Osteocyte (in vitro differentiated cells): ENCODE results near the gene VPS4A. TPM values are rescaled to one million over a fixed set of nuclear protein-coding genes. Genes with fewer than 3 reads are reported as not detected.
A peak's percentile ranks its signal among the peaks of the same experiment; 100 is the strongest.
"Not testable (repeated sequence)": the region's sequence is repeated elsewhere in the genome, so short reads cannot be mapped to it uniquely, and the experiment has no call there.

Source experiments
- DNase-seq: peaks from one replicate; pipeline ENCODE4 v3.0.0; 2021; ENCODE audit warnings: mixed read lengths; ENCODE audit not compliant: unreplicated experiment; ENCODE audit errors: extremely low spot score
- H3K27ac Mint-ChIP-seq: one replicate; pipeline ENCODE4 v1.8.0; 2021; ENCODE audit warnings: mild to moderate bottlenecking, mixed read lengths; ENCODE audit not compliant: unreplicated experiment
- H3K27me3 Mint-ChIP-seq: one replicate; pipeline ENCODE4 v1.8.0; 2021; ENCODE audit warnings: mixed read lengths; ENCODE audit not compliant: unreplicated experiment
- H3K36me3 Mint-ChIP-seq: one replicate; pipeline ENCODE4 v1.8.0; 2021; ENCODE audit warnings: mixed read lengths; ENCODE audit not compliant: unreplicated experiment
- H3K4me1 Mint-ChIP-seq: one replicate; pipeline ENCODE4 v1.8.0; 2021; ENCODE audit warnings: mixed read lengths; ENCODE audit not compliant: unreplicated experiment
- H3K4me3 Mint-ChIP-seq: one replicate; pipeline ENCODE4 v1.8.0; 2021; ENCODE audit warnings: mild to moderate bottlenecking, moderate library complexity, mixed read lengths; ENCODE audit not compliant: unreplicated experiment
- H3K9me3 Mint-ChIP-seq: one replicate; pipeline ENCODE4 v1.8.0; 2021; ENCODE audit warnings: mixed read lengths; ENCODE audit not compliant: unreplicated experiment
- total RNA-seq: library from RNA; stranded (reverse); gene quantifications from 2 replicates; pipeline ENCODE4 v1.2.1, GENCODE V29; 2021
- TF ChIP-seq, protein P1 (sequence below): fragments of 200-600 bp; sonication (generic); IDR thresholded peaks from 2 replicates; pipeline ENCODE4 v1.5.0; 2021; ENCODE audit warnings: antibody characterized with exemption, mild to moderate bottlenecking, moderate library complexity

VPS4A gene
- total RNA-seq, 1 donor from 2014 or later: 34.7 TPM

DNA sequence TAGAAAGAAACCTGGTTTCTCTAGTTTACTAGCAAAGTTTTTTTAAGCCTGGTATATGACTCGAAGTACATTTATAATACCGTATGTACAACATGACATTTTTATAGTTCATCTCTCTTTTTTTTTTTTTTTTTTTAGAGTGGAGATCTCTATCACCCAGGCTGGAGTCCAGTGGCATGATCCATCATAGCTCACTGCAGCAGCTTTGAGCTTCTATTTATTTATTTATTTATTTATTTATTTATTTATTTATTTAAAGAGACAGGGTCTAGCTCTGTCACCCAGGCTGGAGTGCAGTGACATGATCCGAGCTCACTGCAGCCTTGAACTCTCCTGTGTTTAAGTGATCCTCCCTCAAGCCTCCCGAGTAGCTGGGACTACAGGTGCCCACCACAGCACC is 25.9 kb upstream of the VPS4A start:
- Mint-ChIP-seq H3K27ac (no peak overlapping the region), H3K36me3 (peaks cover 3% of the 10 kb centered on the region), H3K4me1 (peaks cover 5% of the 10 kb centered on the region), H3K4me3 (no peak overlapping the region), H3K9me3 (no peaks in the 10 kb centered on the region), H3K27me3 (no peaks in the 10 kb centered on the region)
- TF ChIP-seq, protein P1, sequence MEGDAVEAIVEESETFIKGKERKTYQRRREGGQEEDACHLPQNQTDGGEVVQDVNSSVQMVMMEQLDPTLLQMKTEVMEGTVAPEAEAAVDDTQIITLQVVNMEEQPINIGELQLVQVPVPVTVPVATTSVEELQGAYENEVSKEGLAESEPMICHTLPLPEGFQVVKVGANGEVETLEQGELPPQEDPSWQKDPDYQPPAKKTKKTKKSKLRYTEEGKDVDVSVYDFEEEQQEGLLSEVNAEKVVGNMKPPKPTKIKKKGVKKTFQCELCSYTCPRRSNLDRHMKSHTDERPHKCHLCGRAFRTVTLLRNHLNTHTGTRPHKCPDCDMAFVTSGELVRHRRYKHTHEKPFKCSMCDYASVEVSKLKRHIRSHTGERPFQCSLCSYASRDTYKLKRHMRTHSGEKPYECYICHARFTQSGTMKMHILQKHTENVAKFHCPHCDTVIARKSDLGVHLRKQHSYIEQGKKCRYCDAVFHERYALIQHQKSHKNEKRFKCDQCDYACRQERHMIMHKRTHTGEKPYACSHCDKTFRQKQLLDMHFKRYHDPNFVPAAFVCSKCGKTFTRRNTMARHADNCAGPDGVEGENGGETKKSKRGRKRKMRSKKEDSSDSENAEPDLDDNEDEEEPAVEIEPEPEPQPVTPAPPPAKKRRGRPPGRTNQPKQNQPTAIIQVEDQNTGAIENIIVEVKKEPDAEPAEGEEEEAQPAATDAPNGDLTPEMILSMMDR: no peak
- DNase-seq: no peak

DNA sequence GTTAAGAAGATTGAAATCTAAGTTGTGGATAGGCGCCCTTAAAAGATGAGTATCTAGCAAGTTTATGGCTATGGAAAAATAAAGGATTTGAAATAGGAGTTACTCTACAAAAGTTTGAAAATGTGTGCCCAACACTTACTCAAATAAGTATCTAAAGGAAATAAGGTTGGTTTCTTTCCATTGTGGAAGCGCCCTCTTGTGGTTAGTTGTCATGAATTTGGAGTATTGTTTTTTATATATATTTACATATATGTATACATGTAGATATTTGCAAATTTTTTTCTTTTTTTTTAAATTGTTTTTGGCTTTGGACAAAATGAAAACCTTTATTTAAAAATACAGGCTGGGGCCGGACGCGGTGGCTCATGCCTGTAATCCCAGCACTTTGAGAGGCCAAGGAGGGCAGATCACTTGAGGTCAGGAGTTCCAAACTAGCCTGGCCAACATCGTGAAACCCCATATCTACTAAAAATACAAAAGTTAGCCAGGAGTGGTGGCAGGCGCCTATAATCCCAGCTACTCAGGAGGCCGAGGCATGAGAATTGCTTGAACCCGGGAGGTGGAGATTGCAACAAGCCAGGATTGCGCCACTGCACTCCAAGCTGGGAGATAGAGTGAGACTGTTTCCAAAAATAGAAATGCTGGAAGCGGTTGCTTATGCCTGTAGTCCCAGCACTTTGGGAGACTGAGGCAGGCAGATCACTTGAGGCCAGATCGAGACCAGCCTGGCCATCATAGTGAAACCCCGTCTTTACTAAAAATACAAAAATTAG is 24.0 kb upstream of the VPS4A start:
- H3K4me3 Mint-ChIP-seq: no peak overlapping the region
- TF ChIP-seq, protein P1: peak; percentile 68
- peaks cover 3% of the 10 kb centered on the region for H3K36me3 Mint-ChIP-seq
- peak overlapping the region; percentile 50 for H3K27ac Mint-ChIP-seq
- DNase-seq: no peak
- peaks cover 4% of the 10 kb centered on the region for H3K4me1 Mint-ChIP-seq
- H3K9me3 Mint-ChIP-seq: no peaks in the 10 kb centered on the region
- H3K27me3 Mint-ChIP-seq: no peaks in the 10 kb centered on the region

DNA sequence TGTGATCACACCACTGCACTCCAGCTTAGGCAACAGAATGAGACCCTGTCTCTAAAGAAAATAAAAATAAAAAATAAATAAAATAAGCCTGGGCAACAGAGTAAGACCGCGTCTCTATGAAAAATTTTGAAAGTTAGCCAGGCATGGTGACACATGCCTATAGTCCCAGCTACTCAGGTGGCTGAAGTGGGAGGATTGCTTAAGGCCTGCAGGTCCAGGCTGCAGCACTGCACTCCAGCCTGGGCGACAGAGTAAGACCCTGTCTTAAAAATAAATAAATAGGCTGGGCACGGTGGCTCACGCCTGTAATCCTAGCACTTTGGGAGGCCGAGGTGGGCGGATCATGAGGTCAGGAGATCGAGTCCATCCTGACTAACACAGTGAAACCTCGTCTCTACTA is 19.5 kb upstream of the VPS4A start:
- H3K4me1 Mint-ChIP-seq, DNase-seq, H3K4me3 Mint-ChIP-seq, H3K27me3 Mint-ChIP-seq, H3K27ac Mint-ChIP-seq, H3K9me3 Mint-ChIP-seq, H3K36me3 Mint-ChIP-seq: not testable (repeated sequence)

DNA sequence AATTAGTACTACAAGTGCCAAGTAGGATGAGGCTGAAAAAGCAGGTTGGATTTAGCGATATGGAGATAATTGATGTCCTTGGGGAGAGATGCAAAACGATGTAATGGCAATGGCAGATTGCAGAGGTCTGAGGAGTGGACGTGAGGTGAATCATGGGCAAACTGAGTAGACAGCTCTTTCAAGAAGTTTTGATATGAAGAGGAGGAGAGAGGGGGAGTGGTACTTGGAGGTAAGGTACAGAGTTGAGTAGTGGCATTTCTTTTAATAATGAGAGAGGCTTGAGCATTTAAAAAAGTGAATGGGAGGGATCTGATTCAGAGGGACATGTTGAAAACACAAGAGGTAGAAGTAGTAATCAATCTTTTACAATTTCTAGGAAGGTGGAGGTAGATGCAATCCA is 17.7 kb upstream of the VPS4A start:
- no peaks in the 10 kb centered on the region for H3K27me3 Mint-ChIP-seq
- H3K27ac Mint-ChIP-seq: no peak overlapping the region

DNA sequence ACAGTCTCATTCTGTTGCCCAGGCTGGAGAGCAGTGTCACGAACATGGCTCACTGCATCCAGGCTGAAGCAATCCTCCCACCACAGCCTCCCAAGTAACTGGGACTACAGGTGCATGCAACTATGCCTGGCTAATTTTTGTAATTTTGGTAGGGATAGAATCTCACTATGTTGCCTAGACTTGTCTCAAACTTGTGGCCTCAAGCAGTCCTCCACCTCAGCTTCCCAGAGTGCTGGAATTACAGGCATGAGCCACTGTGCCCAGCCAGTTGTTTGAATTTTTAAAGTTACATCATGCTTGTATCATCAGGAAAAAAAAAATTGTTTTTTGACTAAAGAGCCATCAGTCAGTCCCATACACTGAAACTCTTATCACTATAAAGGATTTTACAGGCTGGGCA is 17.1 kb upstream of the VPS4A start:
- no peaks in the 10 kb centered on the region for H3K4me1 Mint-ChIP-seq
- peak overlapping the region; percentile 20 for H3K27ac Mint-ChIP-seq
- DNase-seq: no peak
- no peaks in the 10 kb centered on the region for H3K36me3 Mint-ChIP-seq
- H3K4me3 Mint-ChIP-seq: no peak overlapping the region
- H3K27me3 Mint-ChIP-seq: no peaks in the 10 kb centered on the region
- TF ChIP-seq, protein P1: no peak
- no peaks in the 10 kb centered on the region for H3K9me3 Mint-ChIP-seq

More for the DNA sequence above, 17.7 kb upstream of the VPS4A start:
- DNase-seq: no peak
- Mint-ChIP-seq H3K9me3 (no peaks in the 10 kb centered on the region), H3K4me3 (no peak overlapping the region), H3K4me1 (no peaks in the 10 kb centered on the region), H3K36me3 (no peaks in the 10 kb centered on the region)
- TF ChIP-seq, protein P1: no peak

DNA sequence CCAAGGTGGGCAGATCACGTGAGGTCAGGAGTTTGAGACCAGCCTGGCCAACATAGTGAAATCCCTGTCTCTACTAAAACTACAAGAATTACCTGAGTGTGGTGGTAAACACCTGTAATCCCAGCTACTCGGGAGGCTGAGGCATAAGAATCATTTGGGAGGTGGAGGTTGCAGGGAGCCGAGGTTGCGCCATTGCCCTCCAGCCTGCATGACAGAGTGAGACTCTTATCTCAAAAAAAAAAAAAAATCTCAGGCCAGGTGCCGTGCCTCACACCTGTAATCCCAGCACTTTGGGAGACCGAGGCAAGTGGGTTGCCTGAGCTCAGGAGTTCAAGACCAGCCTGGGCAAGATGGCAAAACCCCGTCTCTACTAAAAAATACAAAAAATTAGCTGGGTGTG is 14.4 kb upstream of the VPS4A start:
- H3K36me3 Mint-ChIP-seq: peaks cover 14% of the 10 kb centered on the region
- not testable (repeated sequence) for H3K4me3 Mint-ChIP-seq, H3K27me3 Mint-ChIP-seq, H3K4me1 Mint-ChIP-seq, H3K9me3 Mint-ChIP-seq, DNase-seq, H3K27ac Mint-ChIP-seq
